Stimulated activated CD4-positive, alpha-beta T cell treated with anti-CD3 and anti-CD28 coated beads, Interleukin-2, amount 100 ng/mL, for 24 hours (primary cell): ENCODE data around the gene FYCO1.

Experiments
- DNase-seq, 2 donors: peaks; one replicate each; pipeline ENCODE4 v3.0.0-alpha.2; 2020

Gene FYCO1

DNA sequence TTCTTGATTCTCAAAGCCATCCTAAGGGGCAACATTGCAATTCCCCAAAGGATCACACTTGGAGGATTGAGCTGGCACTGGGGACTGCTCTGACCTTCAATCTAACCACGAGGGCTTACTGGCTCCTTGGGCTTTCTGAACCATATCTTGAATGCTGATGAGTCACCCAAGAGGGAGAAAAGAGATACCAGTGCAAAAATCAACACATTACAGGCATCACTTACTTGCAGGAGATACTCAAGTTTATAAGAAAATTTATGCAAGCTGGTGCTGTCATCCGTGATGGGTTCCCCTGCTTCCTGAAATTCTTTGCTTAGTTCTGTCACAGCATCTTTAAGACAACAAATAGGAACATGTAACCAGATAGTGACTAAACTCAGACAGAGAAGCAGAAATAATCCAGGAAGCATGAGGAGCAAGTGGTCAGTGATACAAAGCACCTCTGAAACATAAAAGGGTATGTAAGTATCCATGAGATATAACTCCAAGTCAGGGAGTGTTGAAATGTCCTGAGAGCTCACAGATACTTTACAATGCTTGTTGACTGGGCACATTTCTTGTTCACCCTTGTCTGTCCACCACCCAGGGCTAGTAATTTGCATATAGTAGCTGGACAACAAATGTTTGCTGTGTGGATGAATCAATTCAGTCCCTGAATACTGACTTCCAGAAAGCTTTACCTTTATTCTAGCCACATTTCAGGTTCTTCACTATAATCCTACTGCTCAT, 14.1 kb downstream of the FYCO1 start:
- no peak for DNase-seq

DNA sequence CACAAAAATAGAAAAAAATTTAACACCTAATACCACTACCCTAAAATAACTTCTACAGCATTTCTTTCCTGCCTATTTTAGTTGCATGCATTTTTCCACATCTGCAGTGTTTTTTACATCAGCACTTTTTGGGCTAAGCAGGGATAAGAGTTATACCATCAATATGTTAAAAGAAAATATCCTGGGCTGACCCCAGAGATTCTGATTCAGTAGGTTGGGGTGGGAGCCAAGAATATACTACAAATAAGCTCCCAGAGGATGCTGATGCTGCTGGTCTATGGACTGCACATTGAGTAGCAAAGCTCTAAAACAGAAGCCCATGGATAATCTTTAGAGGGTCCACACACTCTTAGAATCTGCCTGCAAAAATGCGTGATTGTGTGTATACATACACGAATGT, 14.8 kb downstream of the FYCO1 start:
- no peak for DNase-seq

DNA sequence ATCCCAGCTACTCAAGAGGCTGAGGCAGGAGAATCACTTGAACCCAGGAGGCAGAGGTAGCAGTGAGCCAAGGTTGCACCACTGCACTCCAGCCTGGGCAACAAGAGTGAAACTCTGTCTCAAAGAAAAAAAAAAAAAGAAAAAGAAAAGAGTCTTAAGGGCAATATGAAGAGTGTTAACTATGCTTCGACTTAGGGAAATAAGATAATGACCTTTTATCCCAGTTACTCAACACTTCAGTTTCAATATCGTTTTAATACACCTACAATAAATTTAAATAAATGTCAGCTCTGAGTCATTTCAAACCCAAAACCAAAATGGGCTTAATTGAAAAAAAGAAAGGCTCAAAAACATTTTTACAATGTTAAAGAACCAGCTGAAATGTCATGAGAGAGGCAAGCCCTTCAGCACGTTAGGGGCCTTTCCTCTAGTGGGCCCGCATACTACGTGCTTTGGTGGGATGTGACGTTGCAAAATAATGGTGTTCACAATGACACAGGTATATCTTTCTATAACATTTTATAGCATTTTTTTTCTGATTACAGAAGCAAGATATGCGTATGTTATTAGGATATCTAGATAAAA, 15.3 kb downstream of the FYCO1 start:
- no peak for DNase-seq

DNA sequence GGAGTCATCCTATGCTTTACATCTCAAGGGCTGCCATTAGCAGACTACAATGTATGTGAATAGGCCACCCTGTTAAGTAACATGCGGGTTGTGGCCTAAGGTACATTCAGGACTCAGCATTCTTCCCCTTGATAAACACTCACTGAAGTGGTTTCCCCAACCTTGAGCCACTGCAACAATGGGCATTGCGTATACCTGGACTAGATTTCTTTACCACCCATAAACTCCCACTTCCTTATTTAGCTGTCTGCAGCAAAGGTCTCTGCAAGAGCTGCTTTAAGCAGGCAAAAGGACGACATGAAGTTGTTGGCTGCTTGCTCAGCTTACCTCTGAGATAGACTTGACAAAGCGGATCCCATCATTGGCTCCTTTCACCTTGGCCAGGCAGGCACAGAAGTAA, 16.2 kb downstream of the FYCO1 start:
- no peak for DNase-seq

DNA sequence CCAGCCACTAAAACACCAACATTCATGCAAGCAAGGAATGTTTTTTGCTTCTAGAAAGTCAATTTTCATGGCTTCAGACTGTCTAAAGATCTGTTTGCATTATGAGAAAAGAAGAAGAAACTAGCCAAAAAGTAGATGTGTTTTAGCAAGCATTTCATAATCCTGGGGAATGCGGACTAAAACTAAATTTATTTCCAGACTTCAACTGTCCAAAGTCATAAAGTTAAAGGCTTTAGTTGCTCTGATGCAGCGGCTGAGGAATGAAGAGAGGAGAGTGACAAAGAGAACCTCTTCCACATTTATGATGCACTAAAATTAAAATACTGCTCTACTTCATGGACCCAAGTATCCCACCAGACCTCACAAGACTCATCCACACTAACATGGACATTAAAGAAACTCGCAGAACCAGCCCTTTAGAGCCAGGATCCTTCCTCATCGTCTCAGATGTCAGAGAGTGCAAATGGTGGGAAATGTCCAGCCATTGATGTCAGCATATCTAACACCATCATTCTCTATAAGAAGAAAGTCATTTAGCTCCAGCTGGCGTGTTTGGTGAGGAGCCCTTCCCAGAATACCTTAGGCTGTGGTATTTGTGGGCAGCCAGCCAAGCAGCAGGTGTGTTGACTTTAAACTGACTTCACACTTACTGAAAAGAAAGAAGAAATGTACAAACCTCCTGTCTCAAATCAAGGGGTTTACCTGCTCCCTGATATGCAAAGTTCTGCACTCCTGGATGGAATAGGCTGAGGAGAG, 17.4 kb downstream of the FYCO1 start:
- DNase-seq: peak; percentile 36 to 66

DNA sequence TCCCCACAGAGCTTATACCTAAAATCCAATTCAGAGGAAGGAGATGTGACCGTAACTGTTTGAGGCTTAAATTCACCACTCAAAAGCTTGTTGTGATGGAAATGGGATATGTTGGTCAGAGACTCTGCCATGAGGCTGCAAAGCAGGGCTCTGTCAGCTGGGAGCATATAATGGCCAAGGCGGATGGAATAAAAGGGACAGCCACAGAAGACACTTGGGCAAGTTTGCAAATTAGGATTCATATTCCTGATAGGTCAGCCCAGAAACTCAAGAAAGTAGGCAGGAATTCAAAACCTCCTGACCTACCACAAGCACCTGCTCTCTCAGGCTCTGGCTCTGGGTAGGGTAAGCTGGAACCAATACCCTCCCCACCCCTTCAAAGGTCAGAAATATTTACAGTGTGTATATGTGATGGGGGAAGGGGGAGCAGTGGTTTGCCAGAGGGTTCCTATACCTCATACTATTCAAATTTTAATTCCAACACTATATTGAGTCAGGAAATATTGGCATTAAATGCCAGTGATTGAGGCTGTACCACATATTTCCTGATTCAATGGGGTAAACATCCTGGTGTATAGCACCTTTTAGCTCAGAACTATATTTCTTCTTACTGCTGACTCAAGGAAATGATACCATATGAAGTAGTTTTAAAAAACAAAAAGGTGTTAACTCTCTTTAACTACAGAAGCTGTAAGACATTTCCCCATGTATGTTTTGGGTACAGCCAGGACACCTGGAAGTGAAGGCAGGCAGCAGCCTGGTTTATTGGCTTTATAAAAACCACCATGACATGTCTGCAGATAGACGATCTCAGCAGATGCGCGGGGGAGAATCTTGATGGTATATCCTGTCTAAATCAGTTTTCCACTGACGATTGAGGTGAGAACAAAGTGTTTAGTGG, 19.2 kb downstream of the FYCO1 start:
- peak; percentile 32 to 36 for DNase-seq

DNA sequence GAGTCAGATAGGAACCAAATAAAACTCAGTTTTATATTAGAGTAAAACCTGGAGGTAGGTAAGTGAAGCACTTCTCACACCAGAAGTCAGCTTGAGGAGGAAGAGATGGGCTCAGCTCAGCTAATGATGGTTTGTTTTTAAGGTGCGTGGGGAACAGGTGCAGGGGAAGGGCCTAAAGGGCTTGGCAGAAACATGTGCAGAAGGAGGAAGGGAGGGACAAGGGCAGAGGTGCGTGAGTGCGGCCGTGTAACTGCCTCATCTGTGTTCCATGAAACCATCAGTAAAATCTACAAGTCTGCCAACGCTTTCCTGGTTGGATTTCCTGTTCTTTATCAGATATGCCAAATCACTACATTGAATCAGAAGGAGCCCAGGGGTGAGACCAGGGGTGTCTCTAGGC, 19.9 kb downstream of the FYCO1 start:
- DNase-seq: no peak

DNA sequence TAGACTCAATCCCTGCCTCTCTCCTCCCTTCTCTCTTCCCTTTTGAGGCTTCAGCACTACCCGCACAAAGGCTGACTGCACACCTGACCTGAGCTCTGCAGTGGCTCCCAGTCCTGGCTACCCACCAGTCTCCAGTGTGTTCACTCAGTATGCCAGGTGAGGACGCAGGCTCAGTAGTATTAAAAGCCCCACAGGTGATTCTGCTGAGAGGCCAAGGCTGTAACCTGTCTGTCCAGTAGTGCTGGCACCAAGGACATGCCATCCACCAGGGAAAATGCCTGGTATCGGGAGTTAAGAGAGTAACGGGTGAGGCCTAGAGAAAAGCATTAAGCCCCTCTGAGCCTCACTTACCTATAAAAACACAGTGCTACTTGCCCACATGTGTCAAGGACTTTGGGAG, 20.9 kb downstream of the FYCO1 start:
- no peak for DNase-seq

DNA sequence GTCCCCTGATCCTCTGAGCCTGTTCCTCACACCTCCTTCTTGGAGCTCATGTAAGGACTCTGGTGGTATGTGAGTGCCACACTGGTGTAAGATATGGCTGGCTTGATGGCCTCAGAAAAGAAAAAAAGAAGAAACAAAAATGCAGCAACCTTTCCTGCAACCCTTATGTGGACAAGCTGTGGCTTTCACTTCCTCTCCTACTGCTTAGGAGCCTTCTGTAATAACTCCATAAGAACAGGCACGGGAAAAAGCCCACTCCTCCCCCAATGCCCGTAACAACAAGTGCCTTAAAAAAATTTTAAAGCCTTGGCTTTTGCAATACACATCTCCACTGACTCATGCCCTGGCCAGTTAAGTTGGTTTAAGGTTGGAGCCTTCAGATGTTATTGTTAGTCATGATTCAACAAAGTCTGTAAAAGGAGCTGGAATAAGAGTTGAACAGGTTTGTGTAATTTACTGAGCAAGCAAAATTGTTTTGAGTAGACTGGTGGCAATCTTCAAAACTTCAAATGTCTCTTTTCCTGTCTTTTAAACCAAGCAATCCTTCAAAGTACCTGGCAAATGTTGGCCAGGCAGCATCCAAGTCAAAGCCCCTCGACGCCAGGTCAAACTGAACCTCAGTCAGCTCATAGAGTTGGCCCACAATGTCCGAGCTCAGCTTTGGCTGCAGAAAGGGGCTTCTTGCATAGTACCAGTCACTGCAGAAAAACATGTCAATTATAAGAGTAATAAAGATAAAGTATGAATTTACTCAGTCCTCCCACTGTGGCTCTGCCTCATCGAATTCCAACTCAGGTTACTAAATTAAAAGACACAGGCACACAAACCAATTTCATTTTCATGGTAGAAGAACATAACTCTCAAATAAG, 22.9 kb downstream of the FYCO1 start:
- DNase-seq: no peak

DNA sequence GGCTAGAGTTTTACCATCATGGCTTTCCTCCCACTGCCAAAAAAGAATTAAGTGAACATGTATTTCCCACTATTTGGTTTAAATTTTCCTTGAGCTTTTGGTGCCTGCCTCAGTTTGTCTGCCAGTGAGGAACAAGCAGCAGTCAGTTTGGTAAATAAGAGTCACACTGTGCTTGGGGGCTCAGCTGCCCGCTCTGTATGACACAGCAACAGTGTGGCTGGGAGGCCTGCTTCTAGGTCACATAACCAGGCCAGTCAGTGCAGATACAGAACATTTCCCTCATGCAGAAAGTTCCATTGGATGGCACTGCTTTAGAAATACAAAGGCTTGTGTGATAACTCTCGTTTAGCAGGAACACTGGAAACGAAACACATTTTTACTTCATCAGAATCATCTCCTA, 25.7 kb downstream of the FYCO1 start:
- DNase-seq: no peak

DNA sequence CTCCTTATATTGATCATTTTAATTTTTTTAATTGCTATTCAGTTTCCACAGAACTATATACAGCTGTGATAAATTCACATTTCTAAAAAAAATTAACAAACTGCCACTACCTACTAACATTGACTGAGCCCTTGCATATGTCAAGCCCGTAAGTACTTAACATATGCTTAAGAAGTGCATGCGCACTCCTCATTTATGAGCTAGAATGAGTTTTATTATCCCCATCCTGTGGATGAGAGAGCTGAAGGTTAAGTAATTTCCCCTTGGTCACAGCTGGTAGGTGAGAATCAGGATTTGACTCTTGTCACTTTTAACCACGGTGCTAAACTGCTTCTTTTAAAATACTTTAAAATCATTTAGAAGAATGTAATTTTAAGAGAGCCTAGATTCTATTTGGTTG, 26.5 kb downstream of the FYCO1 start:
- no peak for DNase-seq

DNA sequence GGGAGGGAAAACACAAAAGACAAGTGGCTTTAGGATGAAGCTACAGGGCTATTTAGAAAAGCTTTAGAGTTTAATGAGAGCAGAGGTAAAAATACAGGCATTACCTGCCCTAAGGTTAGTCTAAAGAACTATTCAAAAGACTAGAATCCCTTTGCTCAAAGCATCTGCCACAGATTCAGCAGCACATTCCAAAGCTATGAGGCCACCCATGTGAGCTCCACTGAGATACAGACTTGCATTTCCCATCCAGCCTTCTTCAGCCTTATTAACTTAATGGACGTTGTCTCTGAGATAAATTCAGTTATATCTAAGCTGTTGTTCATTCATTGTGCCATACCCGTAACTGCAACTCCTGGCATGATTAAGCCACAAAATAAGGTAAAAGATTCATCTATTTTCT, 26.9 kb downstream of the FYCO1 start:
- no peak for DNase-seq

DNA sequence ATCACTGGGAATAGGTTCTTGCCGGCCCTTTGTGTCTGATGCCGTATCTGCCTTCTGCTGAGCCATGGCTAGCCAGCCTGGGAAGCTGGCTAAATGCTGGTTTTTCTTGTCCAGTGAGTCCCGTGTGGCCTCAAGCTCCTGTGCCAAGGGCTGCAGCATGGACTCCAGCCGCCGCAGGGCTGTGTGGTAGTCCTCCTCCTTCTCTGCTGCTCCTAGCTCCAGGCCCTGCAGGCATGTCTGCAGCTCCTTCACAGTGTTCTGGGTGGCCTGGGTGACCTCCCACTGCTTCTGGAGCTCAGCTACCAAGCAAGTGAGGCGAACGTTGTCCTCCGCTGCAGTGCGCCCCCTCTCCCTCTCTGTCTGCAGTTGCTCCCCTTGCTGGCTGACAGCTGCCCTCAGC, 27.5 kb downstream of the FYCO1 start:
- DNase-seq: no peak

DNA sequence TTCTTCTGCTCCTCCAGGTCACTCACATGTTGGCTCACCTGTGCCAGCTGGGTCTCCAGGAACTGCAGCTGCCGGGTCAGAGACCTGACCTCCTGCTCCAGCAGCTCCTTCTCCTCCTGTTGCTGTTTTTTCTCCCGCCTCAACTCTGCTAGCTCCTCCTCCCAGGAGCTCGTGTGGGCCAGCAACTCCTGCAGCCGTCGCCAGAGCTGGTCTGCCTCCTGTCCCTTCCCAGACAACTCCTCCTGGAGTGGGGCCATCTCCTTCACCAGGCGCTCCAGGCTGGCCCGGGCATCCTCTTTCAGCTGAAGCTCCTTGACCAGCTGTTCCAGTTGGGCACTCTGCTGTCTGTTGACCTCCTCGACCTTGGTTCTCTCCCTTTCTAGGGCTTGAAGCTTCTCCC, 27.9 kb downstream of the FYCO1 start:
- DNase-seq: no peak

DNA sequence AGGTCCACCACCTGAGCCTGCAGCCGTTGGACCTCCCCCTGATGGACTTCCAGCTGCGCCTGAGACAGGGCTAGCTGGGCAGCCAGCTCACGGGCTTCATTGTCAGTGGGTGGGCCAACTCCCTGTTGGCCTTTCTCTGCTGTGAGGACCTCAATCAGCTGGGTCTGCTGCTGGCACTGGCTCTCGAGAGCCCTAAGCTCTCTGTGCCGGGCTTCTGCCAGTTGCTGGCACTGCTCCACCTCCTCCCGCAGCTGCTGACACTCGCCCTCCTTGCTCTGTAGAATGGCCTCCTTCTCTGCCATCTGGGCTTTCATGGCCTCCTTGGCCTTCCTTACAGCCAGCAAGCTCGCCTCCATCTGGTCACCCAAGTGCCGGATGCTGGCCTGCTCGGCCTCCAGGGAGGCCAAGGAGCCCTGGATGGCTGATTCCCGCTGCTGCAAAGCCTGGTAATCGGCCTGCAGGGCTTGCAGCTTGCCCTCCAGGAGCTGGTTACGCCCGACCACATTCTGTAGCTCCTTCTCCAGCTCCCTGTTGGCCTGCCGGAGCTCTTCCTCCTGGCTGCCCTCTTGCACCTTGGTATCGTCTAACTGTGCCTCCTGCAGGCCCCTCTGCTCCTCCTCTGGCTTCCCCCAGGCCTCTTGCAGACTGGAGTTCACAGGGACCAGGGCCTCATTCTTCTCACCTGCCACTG, 28.5 kb downstream of the FYCO1 start:
- no peak for DNase-seq

DNA sequence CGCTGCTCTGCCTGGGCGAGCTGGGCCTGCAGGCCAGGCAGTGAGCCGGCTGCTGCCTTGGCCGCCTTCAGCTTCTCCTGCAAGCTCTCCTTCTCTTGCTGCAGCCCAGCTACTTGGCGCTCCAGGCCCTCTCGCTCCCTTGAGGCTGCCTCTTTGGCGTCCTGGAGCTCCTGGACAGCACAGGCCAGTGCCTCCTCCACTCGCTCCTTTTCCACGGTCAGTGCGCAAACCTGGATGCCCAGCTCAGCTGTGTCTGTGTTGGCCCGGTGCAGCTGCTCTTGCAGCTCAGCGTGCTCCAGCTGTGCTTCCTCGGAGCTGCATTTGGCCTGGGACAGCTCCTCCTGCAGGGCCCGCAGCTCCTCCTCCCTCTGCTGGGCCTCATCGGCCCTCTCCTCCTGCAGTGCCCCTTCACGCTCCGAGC, 29.2 kb downstream of the FYCO1 start:
- no peak for DNase-seq

DNA sequence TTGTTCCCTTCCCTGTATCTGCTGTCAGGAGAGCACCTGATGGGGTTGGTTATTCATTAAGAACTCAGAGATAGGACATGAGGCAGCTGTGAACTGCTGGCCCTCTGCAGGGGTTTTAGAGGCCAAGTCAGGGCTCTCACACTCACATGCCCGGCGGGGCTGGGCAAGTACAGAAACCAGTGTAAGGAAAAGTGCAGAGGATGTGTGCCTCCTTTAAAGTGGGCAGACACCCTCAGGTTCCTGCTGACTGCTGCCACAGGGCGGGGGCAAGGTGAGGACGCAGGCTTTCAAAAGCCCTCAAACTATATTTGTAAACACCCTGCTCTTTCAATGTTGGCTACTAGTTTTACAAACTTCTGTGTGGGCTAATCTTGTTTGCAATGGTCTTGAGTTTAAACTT, 30.0 kb downstream of the FYCO1 start:
- DNase-seq: no peak

DNA sequence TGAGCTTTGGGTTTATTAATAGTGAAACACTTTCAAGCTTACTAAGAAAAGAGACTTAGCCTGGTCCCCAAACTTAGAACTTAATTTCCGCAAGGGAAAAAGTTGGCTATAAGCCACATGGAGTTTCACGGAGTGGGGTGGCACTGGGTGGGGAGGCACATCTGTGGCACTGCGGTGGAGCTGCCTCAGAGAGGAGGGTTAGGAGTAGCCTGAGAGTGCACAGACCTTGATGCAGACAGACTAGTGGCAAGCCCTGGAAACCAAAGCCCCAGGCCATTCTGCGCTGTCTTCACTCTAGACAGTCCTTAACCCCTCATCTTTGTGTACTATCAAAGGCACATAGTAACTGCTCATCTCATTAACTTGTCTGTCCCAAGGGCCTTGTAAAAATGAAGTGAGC, 30.4 kb downstream of the FYCO1 start:
- DNase-seq: no peak

DNA sequence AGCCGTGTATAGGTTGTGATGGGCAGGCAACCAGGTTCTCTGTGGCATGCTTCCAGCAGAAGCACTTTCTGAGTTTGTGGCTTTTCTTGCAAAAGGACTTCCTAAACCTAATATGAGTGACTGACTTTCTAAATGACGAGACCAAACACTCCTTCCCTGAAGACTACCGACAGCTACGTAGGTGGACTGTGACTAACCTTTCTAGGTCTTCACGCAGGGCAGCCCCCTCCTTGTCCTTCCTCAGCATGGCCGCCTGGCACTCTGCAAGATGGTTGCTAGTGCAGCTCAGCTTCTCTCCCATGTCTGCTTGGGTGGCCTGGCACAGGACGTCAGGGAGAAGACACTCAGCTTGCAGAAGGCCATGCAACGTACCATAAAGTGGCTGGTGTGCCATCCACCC, 31.5 kb downstream of the FYCO1 start:
- peak; percentile 52 to 56 for DNase-seq

DNA sequence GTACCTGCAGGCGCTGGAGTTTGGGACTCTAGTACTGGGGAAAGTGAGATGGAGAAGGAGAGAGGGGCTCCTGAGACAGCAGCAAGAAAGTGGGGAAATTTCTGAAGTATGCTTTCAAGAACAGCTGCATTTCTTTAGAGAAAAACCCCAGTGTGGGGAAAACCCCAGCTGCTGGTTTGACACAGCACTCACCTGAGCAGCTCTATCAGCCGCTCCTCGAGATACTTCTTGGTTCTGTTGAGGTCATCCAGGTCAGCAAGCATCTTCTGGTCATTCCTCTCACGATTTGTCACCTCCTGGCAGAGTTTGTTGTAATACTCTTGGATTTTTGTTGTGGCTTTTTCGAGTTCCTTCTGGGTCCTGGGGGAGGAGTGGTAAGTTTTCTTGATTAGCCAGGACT, 33.6 kb downstream of the FYCO1 start:
- DNase-seq: no peak

DNA sequence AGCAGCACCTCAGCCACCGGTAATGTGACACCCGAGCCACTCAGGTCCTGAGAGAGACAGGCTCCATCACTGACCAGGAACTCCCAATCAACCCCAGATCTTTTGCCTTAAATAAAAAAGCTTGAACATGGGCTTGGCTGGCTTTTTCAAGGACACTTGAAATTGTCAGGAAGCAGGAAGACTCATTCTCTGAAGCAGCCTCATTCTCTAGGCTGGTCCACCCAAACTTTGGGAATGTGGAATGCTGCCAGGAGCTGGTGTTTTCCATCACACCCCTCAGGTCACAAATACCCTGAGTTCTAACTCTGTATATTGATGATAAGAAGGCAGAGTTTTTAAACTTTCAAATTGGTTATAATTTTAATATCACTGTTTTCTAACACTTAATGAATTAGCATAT, 35.3 kb downstream of the FYCO1 start:
- DNase-seq: no peak

DNA sequence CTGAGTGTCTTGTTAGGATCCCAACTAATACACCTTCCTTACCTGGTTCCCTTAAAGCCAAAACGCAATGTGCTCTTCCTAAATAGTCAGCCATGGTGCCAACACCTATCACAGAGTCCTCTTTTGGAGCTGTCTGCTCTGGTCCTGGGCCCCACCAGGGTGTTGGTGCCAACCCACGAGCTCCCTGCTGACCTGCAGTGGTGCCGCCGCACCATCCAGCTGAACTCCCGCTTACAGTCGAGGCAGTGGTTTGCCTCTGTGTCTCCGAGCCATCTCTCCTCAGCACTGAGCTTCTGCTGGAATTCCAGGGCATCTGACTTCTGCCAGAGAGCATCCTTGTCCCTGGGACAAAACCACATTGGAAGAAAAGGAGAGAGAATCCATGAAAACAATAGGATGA, 36.4 kb downstream of the FYCO1 start:
- no peak for DNase-seq
